ENCODE data around the gene FAM221A. TPM values are rescaled to one million over a fixed set of nuclear protein-coding genes. Genes with fewer than 3 reads are reported as not detected.

Gene FAM221A
- total RNA-seq, 1 experiment from 2014 or later = 23.3 TPM

DNA sequence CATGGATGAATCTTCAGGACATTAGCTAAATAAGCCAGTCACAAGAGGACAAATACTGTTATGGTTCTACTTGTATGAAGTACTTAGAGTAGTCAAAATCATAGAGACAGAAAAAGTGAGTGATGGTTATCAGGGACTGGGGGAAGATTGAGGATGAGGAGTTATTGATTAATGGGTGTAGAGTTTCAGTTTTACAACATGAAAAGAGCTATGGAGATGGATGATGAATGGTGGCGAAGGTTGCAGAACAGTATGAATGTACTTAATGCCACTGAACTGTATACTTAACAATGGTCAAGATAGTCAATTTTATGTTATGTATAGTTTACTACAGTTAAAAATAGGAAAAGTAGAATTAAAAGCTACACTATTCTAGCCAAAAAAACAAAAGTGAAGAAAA, 37.8 kb downstream of the FAM221A start (continued):
- TF ChIP-seq, protein P1, sequence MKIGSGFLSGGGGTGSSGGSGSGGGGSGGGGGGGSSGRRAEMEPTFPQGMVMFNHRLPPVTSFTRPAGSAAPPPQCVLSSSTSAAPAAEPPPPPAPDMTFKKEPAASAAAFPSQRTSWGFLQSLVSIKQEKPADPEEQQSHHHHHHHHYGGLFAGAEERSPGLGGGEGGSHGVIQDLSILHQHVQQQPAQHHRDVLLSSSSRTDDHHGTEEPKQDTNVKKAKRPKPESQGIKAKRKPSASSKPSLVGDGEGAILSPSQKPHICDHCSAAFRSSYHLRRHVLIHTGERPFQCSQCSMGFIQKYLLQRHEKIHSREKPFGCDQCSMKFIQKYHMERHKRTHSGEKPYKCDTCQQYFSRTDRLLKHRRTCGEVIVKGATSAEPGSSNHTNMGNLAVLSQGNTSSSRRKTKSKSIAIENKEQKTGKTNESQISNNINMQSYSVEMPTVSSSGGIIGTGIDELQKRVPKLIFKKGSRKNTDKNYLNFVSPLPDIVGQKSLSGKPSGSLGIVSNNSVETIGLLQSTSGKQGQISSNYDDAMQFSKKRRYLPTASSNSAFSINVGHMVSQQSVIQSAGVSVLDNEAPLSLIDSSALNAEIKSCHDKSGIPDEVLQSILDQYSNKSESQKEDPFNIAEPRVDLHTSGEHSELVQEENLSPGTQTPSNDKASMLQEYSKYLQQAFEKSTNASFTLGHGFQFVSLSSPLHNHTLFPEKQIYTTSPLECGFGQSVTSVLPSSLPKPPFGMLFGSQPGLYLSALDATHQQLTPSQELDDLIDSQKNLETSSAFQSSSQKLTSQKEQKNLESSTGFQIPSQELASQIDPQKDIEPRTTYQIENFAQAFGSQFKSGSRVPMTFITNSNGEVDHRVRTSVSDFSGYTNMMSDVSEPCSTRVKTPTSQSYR (CRISPR knock-in tag; IDR thresholded peaks at IDR 0.05) = no peak
- TF ChIP-seq, protein P2, sequence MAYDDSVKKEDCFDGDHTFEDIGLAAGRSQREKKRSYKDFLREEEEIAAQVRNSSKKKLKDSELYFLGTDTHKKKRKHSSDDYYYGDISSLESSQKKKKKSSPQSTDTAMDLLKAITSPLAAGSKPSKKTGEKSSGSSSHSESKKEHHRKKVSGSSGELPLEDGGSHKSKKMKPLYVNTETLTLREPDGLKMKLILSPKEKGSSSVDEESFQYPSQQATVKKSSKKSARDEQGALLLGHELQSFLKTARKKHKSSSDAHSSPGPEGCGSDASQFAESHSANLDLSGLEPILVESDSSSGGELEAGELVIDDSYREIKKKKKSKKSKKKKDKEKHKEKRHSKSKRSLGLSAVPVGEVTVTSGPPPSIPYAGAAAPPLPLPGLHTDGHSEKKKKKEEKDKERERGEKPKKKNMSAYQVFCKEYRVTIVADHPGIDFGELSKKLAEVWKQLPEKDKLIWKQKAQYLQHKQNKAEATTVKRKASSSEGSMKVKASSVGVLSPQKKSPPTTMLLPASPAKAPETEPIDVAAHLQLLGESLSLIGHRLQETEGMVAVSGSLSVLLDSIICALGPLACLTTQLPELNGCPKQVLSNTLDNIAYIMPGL (CRISPR knock-in tag; IDR thresholded peaks at IDR 0.05) = no peak
- TF ChIP-seq, protein P3, sequence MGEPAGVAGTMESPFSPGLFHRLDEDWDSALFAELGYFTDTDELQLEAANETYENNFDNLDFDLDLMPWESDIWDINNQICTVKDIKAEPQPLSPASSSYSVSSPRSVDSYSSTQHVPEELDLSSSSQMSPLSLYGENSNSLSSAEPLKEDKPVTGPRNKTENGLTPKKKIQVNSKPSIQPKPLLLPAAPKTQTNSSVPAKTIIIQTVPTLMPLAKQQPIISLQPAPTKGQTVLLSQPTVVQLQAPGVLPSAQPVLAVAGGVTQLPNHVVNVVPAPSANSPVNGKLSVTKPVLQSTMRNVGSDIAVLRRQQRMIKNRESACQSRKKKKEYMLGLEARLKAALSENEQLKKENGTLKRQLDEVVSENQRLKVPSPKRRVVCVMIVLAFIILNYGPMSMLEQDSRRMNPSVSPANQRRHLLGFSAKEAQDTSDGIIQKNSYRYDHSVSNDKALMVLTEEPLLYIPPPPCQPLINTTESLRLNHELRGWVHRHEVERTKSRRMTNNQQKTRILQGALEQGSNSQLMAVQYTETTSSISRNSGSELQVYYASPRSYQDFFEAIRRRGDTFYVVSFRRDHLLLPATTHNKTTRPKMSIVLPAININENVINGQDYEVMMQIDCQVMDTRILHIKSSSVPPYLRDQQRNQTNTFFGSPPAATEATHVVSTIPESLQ (CRISPR knock-in tag; IDR thresholded peaks at IDR 0.05) = no peak
- no peak for TF ChIP-seq MYBL2 (CRISPR knock-in tag; IDR thresholded peaks at IDR 0.05)
- no peak for TF ChIP-seq RORB (CRISPR knock-in tag; IDR thresholded peaks at IDR 0.05)
- no peak for TF ChIP-seq GABPB1 (CRISPR knock-in tag; IDR thresholded peaks at IDR 0.05)
- TF ChIP-seq SMAD3 (CRISPR knock-in tag; IDR thresholded peaks at IDR 0.05; ENCODE audit: borderline replicate concordance) = no peak
- TF ChIP-seq, protein P4, sequence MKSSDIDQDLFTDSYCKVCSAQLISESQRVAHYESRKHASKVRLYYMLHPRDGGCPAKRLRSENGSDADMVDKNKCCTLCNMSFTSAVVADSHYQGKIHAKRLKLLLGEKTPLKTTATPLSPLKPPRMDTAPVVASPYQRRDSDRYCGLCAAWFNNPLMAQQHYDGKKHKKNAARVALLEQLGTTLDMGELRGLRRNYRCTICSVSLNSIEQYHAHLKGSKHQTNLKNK (CRISPR knock-in tag; IDR thresholded peaks at IDR 0.05) = no peak

DNA sequence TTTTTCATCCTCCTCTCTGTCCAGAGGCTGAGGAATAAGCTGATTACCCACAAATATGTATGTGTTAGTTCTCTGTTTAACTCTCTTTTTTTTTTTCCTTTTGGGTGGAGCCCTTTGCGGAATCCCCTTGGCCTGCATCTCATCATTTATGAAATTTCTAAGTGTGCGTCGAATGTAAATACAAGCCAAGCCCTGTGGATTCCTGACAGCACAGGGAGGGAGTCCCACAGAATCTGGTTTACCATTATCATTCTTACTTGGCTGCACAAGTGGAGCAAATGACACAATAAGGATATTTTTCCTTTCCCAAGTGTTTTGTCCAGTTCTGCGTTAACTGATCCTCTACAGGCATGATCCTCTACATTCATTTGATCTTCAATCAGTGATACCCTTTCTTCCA, 41.5 kb downstream of the FAM221A start:
- CTCF ChIA-PET = interaction anchor here (1.0 kb wide), 1 partner anchor 150 kb away, joined by 3 read pairs; no protein-coding TSS in a partner anchor
- H3K27ac Mint-ChIP-seq = no peak overlapping the region
- DNase-seq (ENCODE audit: low spot score) (no peak), ATAC-seq (no peak)
- POLR2A ChIA-PET = interaction anchor here (0.6 kb wide), 1 partner anchor 12 kb away, joined by 3 read pairs; no protein-coding TSS in a partner anchor
- no peak overlapping the region for H3K4me3 Mint-ChIP-seq
- H3K36me3 Mint-ChIP-seq = no peaks in the 10 kb centered on the region
- TF ChIP-seq, protein P5, sequence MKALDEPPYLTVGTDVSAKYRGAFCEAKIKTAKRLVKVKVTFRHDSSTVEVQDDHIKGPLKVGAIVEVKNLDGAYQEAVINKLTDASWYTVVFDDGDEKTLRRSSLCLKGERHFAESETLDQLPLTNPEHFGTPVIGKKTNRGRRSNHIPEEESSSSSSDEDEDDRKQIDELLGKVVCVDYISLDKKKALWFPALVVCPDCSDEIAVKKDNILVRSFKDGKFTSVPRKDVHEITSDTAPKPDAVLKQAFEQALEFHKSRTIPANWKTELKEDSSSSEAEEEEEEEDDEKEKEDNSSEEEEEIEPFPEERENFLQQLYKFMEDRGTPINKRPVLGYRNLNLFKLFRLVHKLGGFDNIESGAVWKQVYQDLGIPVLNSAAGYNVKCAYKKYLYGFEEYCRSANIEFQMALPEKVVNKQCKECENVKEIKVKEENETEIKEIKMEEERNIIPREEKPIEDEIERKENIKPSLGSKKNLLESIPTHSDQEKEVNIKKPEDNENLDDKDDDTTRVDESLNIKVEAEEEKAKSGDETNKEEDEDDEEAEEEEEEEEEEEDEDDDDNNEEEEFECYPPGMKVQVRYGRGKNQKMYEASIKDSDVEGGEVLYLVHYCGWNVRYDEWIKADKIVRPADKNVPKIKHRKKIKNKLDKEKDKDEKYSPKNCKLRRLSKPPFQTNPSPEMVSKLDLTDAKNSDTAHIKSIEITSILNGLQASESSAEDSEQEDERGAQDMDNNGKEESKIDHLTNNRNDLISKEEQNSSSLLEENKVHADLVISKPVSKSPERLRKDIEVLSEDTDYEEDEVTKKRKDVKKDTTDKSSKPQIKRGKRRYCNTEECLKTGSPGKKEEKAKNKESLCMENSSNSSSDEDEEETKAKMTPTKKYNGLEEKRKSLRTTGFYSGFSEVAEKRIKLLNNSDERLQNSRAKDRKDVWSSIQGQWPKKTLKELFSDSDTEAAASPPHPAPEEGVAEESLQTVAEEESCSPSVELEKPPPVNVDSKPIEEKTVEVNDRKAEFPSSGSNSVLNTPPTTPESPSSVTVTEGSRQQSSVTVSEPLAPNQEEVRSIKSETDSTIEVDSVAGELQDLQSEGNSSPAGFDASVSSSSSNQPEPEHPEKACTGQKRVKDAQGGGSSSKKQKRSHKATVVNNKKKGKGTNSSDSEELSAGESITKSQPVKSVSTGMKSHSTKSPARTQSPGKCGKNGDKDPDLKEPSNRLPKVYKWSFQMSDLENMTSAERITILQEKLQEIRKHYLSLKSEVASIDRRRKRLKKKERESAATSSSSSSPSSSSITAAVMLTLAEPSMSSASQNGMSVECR (CRISPR knock-in tag; IDR thresholded peaks at IDR 0.05; ENCODE audit: borderline replicate concordance) = no peak
- TF ChIP-seq, protein P6, sequence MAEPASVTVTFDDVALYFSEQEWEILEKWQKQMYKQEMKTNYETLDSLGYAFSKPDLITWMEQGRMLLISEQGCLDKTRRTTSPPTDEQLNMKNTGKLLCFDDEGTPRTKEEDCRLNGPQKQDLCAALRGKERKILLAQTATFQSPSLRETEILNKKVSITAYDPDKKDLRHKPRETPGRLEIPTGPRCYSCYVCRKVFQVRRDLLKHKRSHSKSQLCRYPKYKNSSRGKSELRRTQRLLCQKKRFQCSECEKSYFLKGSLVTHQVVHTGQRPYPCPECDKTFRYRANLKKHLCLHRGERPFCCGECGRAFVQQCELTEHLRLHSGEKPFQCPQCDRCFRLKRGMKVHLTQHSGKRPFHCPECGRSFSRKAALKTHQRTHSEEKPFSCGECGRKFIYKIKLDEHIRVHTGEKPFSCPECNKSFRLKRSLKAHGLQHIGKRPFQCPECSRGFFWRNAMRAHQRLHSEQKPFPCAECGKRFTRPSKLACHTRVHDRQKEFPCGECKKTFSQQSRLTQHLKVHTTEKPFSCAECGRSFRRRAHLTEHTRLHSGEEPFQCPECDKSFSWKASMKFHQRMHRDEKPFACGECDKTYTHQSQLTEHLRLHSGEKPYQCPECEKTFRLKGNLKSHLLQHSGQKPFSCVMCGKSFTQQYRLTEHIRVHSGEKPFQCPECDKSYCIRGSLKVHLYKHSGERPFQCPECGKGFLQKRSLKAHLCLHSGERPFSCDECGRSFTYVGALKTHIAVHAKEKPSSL (CRISPR knock-in tag; conservative IDR thresholded peaks at IDR 0.05) = no peak
- TF ChIP-seq FOXK1 (CRISPR knock-in tag; IDR thresholded peaks at IDR 0.05) (no peak), FOXP1 (CRISPR knock-in tag; IDR thresholded peaks at IDR 0.05; ENCODE audit: borderline replicate concordance) (no peak), EMX1 (CRISPR knock-in tag; IDR thresholded peaks at IDR 0.05) (no peak), ZNF263 (CRISPR knock-in tag; IDR thresholded peaks at IDR 0.05; ENCODE audit: low read depth) (no peak)
- TF ChIP-seq, protein P1 (CRISPR knock-in tag; IDR thresholded peaks at IDR 0.05) = no peak
- H3K27me3 Mint-ChIP-seq (ENCODE audit: low read depth) = peaks cover 90% of the 10 kb centered on the region
- H3K4me1 Mint-ChIP-seq = peaks cover 27% of the 10 kb centered on the region
- no peaks in the 10 kb centered on the region for H3K9me3 Mint-ChIP-seq

All from WTC11 (cell line).